PC-9 (cell line): ENCODE results near the gene SPATA46.

Experiments
- CTCF ChIP-seq: fragments of 200-600 bp; sonication (generic); conservative IDR thresholded peaks from 2 replicates; pipeline ENCODE4 v1.6.1; 2017; ENCODE audit warnings: mixed run types, antibody characterized with exemption, mild to moderate bottlenecking, moderate library complexity
- EZH2 ChIP-seq: fragments of 200-600 bp; sonication (generic); IDR thresholded peaks from 2 replicates; pipeline ENCODE4 v1.8.0; 2017; ENCODE audit warnings: antibody characterized with exemption, low read depth

DNA sequence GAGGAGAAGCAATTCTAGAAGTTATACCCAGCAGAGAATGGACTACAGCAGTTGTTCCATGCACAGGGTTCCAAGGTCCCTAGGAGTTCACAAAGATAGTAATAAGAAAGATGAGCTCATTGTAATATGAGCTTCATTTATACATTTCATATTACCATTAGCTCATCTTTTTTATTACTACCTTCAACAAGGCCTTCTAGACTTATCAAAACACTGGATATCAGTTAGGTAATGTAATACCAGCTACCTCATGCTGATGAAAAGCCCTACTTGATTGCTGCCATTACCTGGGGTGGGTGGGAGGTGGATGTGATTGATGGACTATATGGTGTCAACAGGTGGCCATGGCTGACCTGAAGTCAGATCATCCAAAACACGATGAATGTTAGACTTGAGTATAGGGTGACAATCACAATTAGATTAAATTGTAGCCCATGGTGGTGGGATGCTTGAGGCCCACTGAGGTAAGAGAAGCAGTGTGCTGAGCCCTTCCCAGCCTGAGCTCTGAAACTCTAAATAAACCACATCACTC, 34.1 kb downstream of the SPATA46 start:
- TF ChIP-seq EZH2 (no peak), CTCF (no peak)
